K562 (cell line): ENCODE data around the gene PRKACB. TPM values are rescaled to one million over a fixed set of nuclear protein-coding genes. Genes with fewer than 3 reads are reported as not detected.
"Not testable (repeated sequence)": the region's sequence is repeated elsewhere in the genome, so short reads cannot be mapped to it uniquely, and the experiment has no call there.

ENCODE experiments used
- ATAC-seq: fragments of 200-7000 bp; cut with Tn5 transposase; 3 replicates; pipeline ENCODE4 v1.9.1; 2020; ENCODE audit warnings: moderate library complexity
- BruUV-seq: library from RNA; stranded (reverse); fragments of 400-500 nt; replicated peaks from 2 replicates; lab custom pipeline; 2021; lab: Mats Ljungman, UMichigan
- CTCF ChIA-PET: fragments of 300-600 bp; formaldehyde crosslinking; extraction: SDS; loops from one replicate; lab custom pipeline; 2021; ENCODE audit warnings: low intra/inter-chr PET ratio; lab: Yijun Ruan, JAX
- POLR2A ChIA-PET: fragments of 300-600, 350-650 bp; sonication (Branson Sonifier 250); formaldehyde crosslinking; extraction: SDS; loops from one replicate; lab custom pipeline; 2021; ENCODE audit warnings: antibody characterized with exemption, inconsistent platforms; lab: Yijun Ruan, JAX
- DNase-seq, 4 experiments: peaks; one replicate each; pipeline versions ENCODE4 v3.0.0 to v3.0.0-alpha.2; 2011 to 2018; ENCODE audit warnings: low spot score in 3 of 4, mixed read lengths in 3 of 4; ENCODE audit errors: extremely low read depth in 1 of 4
- FAIRE-seq: peaks from 2 replicates; lab custom pipeline; 2011; peaks lifted over from hg19 to GRCh38; lab: Jason Lieb, UNC
- H2AFZ ChIP-seq: 2 replicates; pipeline ENCODE4 v1.6.0; 2011; ENCODE audit warnings: low read depth, low read length, control low read depth, inconsistent platforms
- H3K27ac ChIP-seq: fragments of 200-600 bp; 3 replicates; pipeline ENCODE4 v1.8.0; 2011; ENCODE audit warnings: low read depth, mild to moderate bottlenecking, control low read depth, inconsistent platforms, low read length, moderate library complexity, mixed read lengths; ENCODE audit errors: extremely low read depth
- H3K27me3 ChIP-seq, 2 experiments: fragments of 300-600 bp in 1 of 2; 2 replicates in 1 of 2; 3 replicates in 1 of 2; pipeline versions ENCODE4 v1.6.0 to v1.8.0; 2011; ENCODE audit warnings: inconsistent platforms in 2 of 2, low read length in 2 of 2, mild to moderate bottlenecking in 1 of 2, mixed read lengths in 1 of 2, moderate library complexity in 1 of 2; ENCODE audit not compliant: control insufficient read depth in 2 of 2, insufficient read depth in 2 of 2
- H3K36me3 ChIP-seq: fragments of 300-600 bp; 3 replicates; pipeline ENCODE4 v1.8.0; 2011; ENCODE audit warnings: mild to moderate bottlenecking, low read length, inconsistent platforms; ENCODE audit not compliant: control insufficient read depth, insufficient read depth
- H3K4me1 ChIP-seq, 2 experiments: fragments of 200-600 bp in 1 of 2; replicated peaks in 1 of 2; 2 replicates in 1 of 2; 3 replicates in 1 of 2; pipeline versions ENCODE4 v1.5.1 to v1.8.0; 2011; ENCODE audit warnings: inconsistent platforms in 2 of 2, low read length in 2 of 2, mild to moderate bottlenecking in 1 of 2, mixed read lengths in 1 of 2, moderate library complexity in 1 of 2; ENCODE audit not compliant: control insufficient read depth in 2 of 2, insufficient read depth in 2 of 2
- H3K4me2 ChIP-seq: 2 replicates; pipeline ENCODE4 v1.6.1; 2011; ENCODE audit warnings: low read length, control low read depth, inconsistent platforms, mixed read lengths; ENCODE audit not compliant: insufficient read depth
- H3K4me3 ChIP-seq: fragments of 200-600 bp; sonication (generic), shearing (Covaris generic); 2 replicates; pipeline ENCODE4 v1.5.1; 2016; ENCODE audit warnings: control low read depth, inconsistent platforms
- H3K79me2 ChIP-seq: fragments of 200-600 bp; 3 replicates; pipeline ENCODE4 v1.8.0; 2011; ENCODE audit warnings: low read length, inconsistent platforms; ENCODE audit not compliant: control insufficient read depth, insufficient read depth
- H3K9ac ChIP-seq, 2 experiments: 2 replicates each; pipeline versions ENCODE4 v1.6.0 to v1.6.1; 2011; ENCODE audit warnings: low read depth in 2 of 2, low read length in 2 of 2, control low read depth in 1 of 2, inconsistent platforms in 1 of 2, mild to moderate bottlenecking in 1 of 2, mixed read lengths in 1 of 2; ENCODE audit not compliant: insufficient read depth in 1 of 2
- H3K9me1 ChIP-seq: one replicate; pipeline ENCODE4 v1.6.0; 2011; ENCODE audit warnings: inconsistent platforms, mild to moderate bottlenecking, low read length, moderate library complexity; ENCODE audit not compliant: control insufficient read depth, insufficient read depth
- H3K9me3 ChIP-seq: replicated peaks from 2 replicates; pipeline ENCODE4 v1.5.1; 2011; ENCODE audit warnings: low read depth, low read length, inconsistent platforms; ENCODE audit not compliant: control insufficient read depth, insufficient read depth
- H4K20me1 ChIP-seq: replicated peaks from 2 replicates; pipeline ENCODE4 v1.6.1; 2011; ENCODE audit warnings: low read length, inconsistent platforms, mixed read lengths; ENCODE audit not compliant: control insufficient read depth, insufficient read depth
- CEBPZ ChIP-seq: fragments of 150-350 bp; IDR thresholded peaks from 2 replicates; pipeline ENCODE4 v1.6.1; 2014; ENCODE audit warnings: low read depth, mild to moderate bottlenecking, low read length, borderline replicate concordance
- MCM5 ChIP-seq: fragments of 450-650 bp; IDR thresholded peaks from 2 replicates; pipeline ENCODE4 v1.6.1; 2016; ENCODE audit warnings: low read depth
- RBM15 ChIP-seq: fragments of 200-400 bp; formaldehyde crosslinking; IDR thresholded peaks from 2 replicates; pipeline ENCODE4 v1.6.1; 2018; ENCODE audit warnings: mild to moderate bottlenecking, low read length, moderate library complexity; ENCODE audit not compliant: insufficient read depth
- ZNF354B ChIP-seq: fragments of 250-450 bp; sonication (Bioruptor Pico); IDR thresholded peaks from 2 replicates; pipeline ENCODE4 v1.4.0; 2020
- ZNF41 ChIP-seq: fragments of 250-450 bp; sonication (Bioruptor Pico); conservative IDR thresholded peaks from 2 replicates; pipeline ENCODE4 v1.4.0; 2020; ENCODE audit warnings: mild to moderate bottlenecking
- ZNF507 ChIP-seq: conservative IDR thresholded peaks from 2 replicates; pipeline ENCODE4 v1.6.1; 2017; ENCODE audit warnings: missing genetic modification characterization, missing compliant biosample characterization
- ZNF77 ChIP-seq: fragments of 250-450 bp; sonication (Bioruptor Pico); IDR thresholded peaks from 2 replicates; pipeline ENCODE4 v1.5.0; 2020
- WGBS: fragments of 100-300 bp; shearing (Covaris generic); methylation state at CpG from one replicate; pipeline ENCODE4 v1.1.6; 2016; ENCODE audit warnings: low coverage, mixed read lengths; ENCODE audit not compliant: insufficient coverage; ENCODE audit errors: missing lambda C conversion rate; 5-methylcytosine and 5-hydroxymethylcytosine counted together
- in situ Hi-C: fragments of 300-500 bp; cut with MboI; formaldehyde crosslinking; loops from 4 replicates; pipeline ENCODE4 v1.15.0; 2018; ENCODE audit warnings: inconsistent platforms, mixed read lengths
- intact Hi-C: fragments of 100-400 bp; cut with micrococcal nuclease; formaldehyde crosslinking; loops from 2 replicates; pipeline ENCODE4 v1.14.2; 2022
- polyA plus RNA-seq, 8 experiments: library from polyadenylated mRNA; depleted of rRNA in 4 of 8; stranded (reverse) in 5 of 8; unstranded in 3 of 8; fragments of >200 nt; fragmentation: Nextera tagmentation in 2 of 8; fragmentation: Illumina TruSeq in 1 of 8; extraction: Ambion mirVana in 2 of 8; extraction: Trizol in 1 of 8; gene quantifications; 2 replicates each; pipeline versions ENCODE4 v1.2.1 to v1.2.3, GENCODE V29; 2011 to 2014; ENCODE audit warnings: inconsistent platforms in 1 of 8, missing spikeins in 1 of 8
- total RNA-seq, 7 experiments: library from RNA; depleted of rRNA in 6 of 7; stranded (reverse); fragments of >200 nt in 6 of 7; fragmentation: Illumina TruSeq in 2 of 7; extraction: Trizol in 2 of 7; gene quantifications; 2 replicates each; pipeline versions ENCODE4 v1.2.1 to v1.2.3, GENCODE V29; 2011 to 2021; ENCODE audit warnings: low replicate concordance in 1 of 7

PRKACB gene
- total and polyA plus RNA-seq, 9 of the 15 experiments (the other 6 are each of a cell fraction or from before 2014, with no cell fraction given) = 1.1 to 5.2 (median 2.8) TPM

GRCh38 chr1:84232676-84233075 lies 88.6 kb downstream of the PRKACB start:
- in situ Hi-C loops, H3K9me3 ChIP-seq, BruUV-seq, H2AFZ ChIP-seq, FAIRE-seq, DNase-seq, intact Hi-C loops, CTCF ChIA-PET, H4K20me1 ChIP-seq, H3K27me3 ChIP-seq, H3K4me2 ChIP-seq, H3K9ac ChIP-seq, H3K4me1 ChIP-seq, H3K4me3 ChIP-seq, ATAC-seq, H3K79me2 ChIP-seq, POLR2A ChIA-PET, H3K27ac ChIP-seq, H3K9me1 ChIP-seq, H3K36me3 ChIP-seq: not testable (repeated sequence)
- TF ChIP-seq ZNF507 (tag) = peak; percentile 92
- TF ChIP-seq ZNF354B = peak; percentile 83
- 13% methylated on average over 3 of the region's 3 CpGs for WGBS

GRCh38 chr1:84236256-84236655 lies 92.2 kb downstream of the PRKACB start:
- in situ Hi-C loops (no loop called here), intact Hi-C loops (no loop called here)
- Histone ChIP-seq H3K9me3 (no peaks in the 10 kb centered on the region), H2AFZ (no peak overlapping the region), H3K4me3 (no peak overlapping the region), H3K9me1 (no peaks in the 10 kb centered on the region), H3K27me3 (no peaks in the 10 kb centered on the region), H3K9ac (no peak overlapping the region), H3K4me2 (no peak overlapping the region), H3K4me1 (no peaks in the 10 kb centered on the region), H3K36me3 (no peaks in the 10 kb centered on the region; the same call in 2 of the 3 replicates), H3K27ac (no peak overlapping the region), H4K20me1 (no peaks in the 10 kb centered on the region), H3K79me2 (no peaks in the 10 kb centered on the region)
- CTCF ChIA-PET = no interaction called here
- no peak for FAIRE-seq
- WGBS = 8% methylated on average over 2 of the region's 2 CpGs
- ATAC-seq = no peak
- POLR2A ChIA-PET = no interaction called here
- no peak for DNase-seq
- no TSS peak for BruUV-seq
- TF ChIP-seq ZNF77 (CRISPR knock-in tag) (no peak), RBM15 (no peak), ZNF41 (no peak), CEBPZ (no peak), MCM5 (no peak)
